GM12875 (cell line): ENCODE results near the gene C17orf114.

Experiments
- H3K4me3 ChIP-seq: one replicate; pipeline ENCODE4 v1.5.1; 2011; ENCODE audit warnings: low read depth, low read length, control low read depth
- TF ChIP-seq, protein P1 (sequence below): IDR thresholded peaks from 2 replicates; pipeline ENCODE4 v1.5.1; 2011; ENCODE audit warnings: low read depth, mild to moderate bottlenecking, control low read depth, inconsistent platforms, low read length, moderate library complexity, borderline replicate concordance; ENCODE audit not compliant: insufficient read depth

Gene C17orf114

DNA sequence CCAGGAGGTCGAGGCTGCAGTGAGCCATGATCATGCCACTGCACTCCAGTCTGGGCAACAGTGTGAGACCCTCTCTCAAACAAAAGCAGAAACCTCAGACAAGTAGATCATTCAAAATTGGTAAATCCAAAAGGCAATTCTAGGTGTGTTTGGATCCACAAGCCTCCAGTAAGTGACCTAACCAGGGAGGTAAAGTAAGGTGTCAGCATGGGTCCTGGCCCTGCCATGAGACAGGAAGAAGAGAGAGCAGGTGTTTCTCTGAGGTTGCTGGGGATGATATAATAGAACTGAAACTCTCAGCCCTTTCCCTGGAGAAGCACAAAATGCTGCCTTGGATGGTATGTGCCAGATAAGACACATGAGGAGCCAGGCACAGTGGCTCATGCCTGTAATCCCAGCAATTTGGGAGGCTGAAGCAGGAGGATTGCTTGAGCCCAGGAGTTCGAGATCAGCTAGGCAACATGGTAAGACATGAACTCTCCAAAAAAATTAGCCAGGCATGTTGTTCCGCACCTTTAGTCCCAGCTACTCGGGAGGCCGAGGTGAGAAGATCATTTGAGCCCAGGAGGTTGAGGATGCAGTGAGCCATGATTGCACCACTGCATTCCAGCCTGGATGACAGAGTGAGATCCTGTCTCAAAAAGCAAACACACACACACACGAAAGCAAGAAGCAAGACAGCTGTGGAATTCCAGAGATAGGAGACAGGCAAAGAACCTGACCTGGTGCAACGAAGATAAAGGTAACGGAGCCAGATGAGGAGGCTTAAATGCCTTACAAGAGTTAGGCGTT is 24.0 kb downstream of the C17orf114 start:
- TF ChIP-seq, protein P1, sequence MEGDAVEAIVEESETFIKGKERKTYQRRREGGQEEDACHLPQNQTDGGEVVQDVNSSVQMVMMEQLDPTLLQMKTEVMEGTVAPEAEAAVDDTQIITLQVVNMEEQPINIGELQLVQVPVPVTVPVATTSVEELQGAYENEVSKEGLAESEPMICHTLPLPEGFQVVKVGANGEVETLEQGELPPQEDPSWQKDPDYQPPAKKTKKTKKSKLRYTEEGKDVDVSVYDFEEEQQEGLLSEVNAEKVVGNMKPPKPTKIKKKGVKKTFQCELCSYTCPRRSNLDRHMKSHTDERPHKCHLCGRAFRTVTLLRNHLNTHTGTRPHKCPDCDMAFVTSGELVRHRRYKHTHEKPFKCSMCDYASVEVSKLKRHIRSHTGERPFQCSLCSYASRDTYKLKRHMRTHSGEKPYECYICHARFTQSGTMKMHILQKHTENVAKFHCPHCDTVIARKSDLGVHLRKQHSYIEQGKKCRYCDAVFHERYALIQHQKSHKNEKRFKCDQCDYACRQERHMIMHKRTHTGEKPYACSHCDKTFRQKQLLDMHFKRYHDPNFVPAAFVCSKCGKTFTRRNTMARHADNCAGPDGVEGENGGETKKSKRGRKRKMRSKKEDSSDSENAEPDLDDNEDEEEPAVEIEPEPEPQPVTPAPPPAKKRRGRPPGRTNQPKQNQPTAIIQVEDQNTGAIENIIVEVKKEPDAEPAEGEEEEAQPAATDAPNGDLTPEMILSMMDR: no peak
- no peak overlapping the region for H3K4me3 ChIP-seq

DNA sequence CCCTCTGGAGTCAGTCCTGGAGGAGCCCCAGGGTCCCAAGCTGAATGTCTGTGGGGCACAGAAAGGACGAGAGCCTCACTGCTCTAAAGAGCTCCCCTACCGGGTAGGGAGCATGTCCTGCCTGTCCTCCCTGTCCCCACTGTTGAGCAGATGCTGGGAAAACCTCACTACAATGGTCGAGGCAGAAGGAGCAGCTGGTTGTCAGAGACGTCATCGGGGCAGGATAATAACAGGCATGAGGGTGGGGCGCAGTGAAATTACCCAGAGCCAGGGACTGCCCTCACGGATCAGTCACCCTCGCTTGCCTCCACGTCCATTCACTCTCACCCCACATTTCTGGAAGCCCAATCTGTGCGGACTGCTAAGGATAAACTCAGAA is 29.9 kb downstream of the C17orf114 start:
- TF ChIP-seq, protein P1: no peak
- H3K4me3 ChIP-seq: no peak overlapping the region

DNA sequence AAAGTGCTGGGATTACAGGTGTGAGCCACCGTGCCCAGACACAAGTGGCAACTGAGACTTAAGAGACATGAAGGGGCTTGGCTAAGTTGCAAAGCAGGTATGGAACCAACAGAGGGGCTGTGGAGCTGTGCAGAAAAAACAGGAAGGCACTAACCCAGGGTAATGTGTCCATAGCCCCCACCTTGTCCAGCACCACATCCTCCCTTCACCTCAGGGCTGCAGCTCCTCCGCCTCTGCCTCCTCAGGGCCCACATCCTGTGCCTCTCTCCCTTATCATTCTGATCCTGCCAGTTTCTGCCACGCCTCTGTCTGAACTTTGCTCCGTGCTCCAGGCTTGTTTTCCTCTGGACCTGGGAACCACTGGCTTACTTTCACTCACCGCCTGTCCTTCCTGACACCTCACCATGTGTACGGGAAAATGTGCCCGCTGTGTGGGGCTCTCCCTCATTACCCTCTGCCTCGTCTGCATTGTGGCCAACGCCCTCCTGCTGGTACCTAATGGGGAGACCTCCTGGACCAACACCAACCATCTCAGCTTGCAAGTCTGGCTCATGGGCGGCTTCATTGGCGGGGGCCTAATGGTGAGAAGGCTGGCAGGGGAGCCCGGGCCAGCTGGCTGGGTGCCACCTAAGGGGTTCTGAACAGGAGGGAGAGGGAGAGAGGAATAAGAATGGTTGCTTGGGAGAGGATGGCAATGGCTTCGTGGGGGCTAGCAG is 30.5 kb downstream of the C17orf114 start, which contains the start of gene TM4SF5:
Gene TM4SF5 (plus strand): TSS at position 368 of the 716 bp plus-strand sequence. CDS start 37 bp downstream, at position 405.
- TF ChIP-seq, protein P1: no peak
- no peak within 1 kb of the TSS for H3K4me3 ChIP-seq

DNA sequence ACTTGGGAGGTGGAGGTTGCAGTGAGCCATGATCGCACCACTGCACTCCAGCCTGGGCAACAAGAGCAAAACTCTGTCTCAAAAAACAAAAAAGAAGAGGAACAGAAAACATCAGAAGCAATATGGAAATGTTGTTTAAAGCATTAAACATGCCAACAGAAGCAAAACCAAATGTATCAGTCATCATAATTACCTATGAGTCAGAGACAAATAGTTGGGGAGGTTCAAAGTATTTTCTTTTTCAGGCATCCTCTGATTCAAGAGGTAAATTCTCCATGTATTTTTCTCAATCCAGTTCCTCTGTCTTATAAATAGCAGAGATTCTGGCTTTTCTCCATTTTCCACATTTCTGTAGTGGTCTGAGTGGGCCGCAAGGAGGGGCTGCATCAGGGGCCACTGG is 32.5 kb downstream of the C17orf114 start:
- H3K4me3 ChIP-seq: no peak overlapping the region
- TF ChIP-seq, protein P1: no peak

DNA sequence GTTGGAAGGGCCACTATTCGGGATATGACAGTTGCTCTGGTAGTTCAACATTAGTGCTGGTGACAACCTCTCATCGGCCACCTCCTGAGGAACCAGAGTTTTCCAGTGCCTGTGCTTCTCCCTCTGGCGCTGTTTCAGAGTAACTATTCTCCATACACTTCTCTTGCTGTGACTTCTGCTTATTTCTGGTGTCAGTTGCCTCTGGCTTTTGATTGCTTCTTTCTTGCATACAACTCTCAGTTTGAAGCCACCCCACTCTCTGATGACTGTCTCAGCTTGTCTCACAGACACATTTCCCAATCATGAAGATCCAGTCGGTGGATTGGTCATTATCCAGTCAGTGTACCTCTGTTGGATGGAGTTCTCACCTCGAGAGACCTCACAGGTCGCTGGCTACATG is 33.8 kb downstream of the C17orf114 start:
- H3K4me3 ChIP-seq: no peak overlapping the region
- TF ChIP-seq, protein P1: no peak

DNA sequence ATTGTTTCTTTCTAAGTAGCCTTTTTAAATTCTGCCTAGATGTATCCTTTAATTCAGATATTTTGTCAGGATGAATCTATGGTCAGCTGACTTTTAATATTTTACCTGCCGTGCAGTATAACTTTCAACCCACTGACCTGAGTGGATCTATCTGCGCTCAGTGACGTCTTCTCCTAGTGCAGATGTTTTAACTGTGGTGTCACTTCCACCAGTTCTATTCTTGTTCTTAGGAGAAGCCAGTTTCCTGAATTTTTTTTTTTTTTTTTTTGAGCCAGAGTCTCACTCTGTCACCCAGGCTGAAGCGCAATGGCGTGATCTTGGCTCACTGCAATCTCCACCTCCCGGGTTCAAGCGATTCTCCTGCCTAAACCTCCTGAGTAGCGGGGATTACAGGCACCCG is 35.4 kb downstream of the C17orf114 start:
- no peak overlapping the region for H3K4me3 ChIP-seq
- TF ChIP-seq, protein P1: no peak
